HEK293 (cell line): Measurements from ENCODE around the gene RHOV.
A peak's percentile ranks its signal among the peaks of the same experiment; 100 is the strongest.

ENCODE experiments used
- CTCF ChIA-PET: fragments of 350-600 bp; formaldehyde crosslinking; extraction: SDS; loops from one replicate; lab custom pipeline; 2021; ENCODE audit warnings: antibody characterized with exemption; lab: Yijun Ruan, JAX
- POLR2A ChIA-PET: fragments of 300-600 bp; formaldehyde crosslinking; extraction: SDS; loops from one replicate; lab custom pipeline; 2020; ENCODE audit warnings: antibody characterized with exemption, inconsistent platforms; lab: Yijun Ruan, JAX
- H3K27ac ChIP-seq: fragments of 200-500 bp; sonication (Bioruptor generic); 2 replicates; pipeline ENCODE4 v1.5.1; 2014; ENCODE audit warnings: low read depth, low read length, control low read depth, inconsistent platforms; ENCODE audit errors: extremely low read depth
- H3K36me3 ChIP-seq, 2 experiments: fragments of 200-500 bp in 1 of 2; sonication (Bioruptor generic) in 1 of 2; 1 replicate in 1 of 2; 2 replicates in 1 of 2; pipeline ENCODE4 v1.5.1; 2014 to 2017; ENCODE audit warnings: inconsistent platforms in 2 of 2, low read length in 2 of 2; ENCODE audit not compliant: control insufficient read depth in 2 of 2, insufficient read depth in 1 of 2
- H3K4me1 ChIP-seq: fragments of 200-500 bp; sonication (Bioruptor generic); 2 replicates; pipeline ENCODE4 v1.5.1; 2014; ENCODE audit warnings: mild to moderate bottlenecking, low read length, inconsistent platforms; ENCODE audit not compliant: control insufficient read depth, insufficient read depth
- H3K4me3 ChIP-seq: 2 replicates; pipeline ENCODE4 v1.5.1; 2011; ENCODE audit warnings: low read depth, mild to moderate bottlenecking, control low read depth, low read length, moderate library complexity
- H3K9me3 ChIP-seq: fragments of 200-500 bp; sonication (Bioruptor generic); 2 replicates; pipeline ENCODE4 v1.5.1; 2014; ENCODE audit warnings: low read depth, low read length, inconsistent platforms; ENCODE audit not compliant: control insufficient read depth, insufficient read depth
- AEBP2 ChIP-seq: fragments of 450-650 bp; formaldehyde crosslinking; IDR thresholded peaks from 2 replicates; pipeline ENCODE4 v1.5.1; 2016; ENCODE audit warnings: missing biosample characterization, missing genetic modification characterization, borderline replicate concordance
- ELK4 ChIP-seq: IDR thresholded peaks from 2 replicates; pipeline ENCODE4 v1.6.1; 2011; ENCODE audit warnings: mild to moderate bottlenecking, low read depth, low read length, borderline replicate concordance
- IKZF3 ChIP-seq: fragments of 450-650 bp; IDR thresholded peaks from 2 replicates; pipeline ENCODE4 v1.5.0; 2018; ENCODE audit warnings: missing biosample characterization, mild to moderate bottlenecking, missing genetic modification characterization, moderate library complexity
- KLF7 ChIP-seq: fragments of 450-650 bp; formaldehyde crosslinking; IDR thresholded peaks from 2 replicates; pipeline ENCODE4 v1.5.1; 2016; ENCODE audit warnings: missing biosample characterization, missing genetic modification characterization, borderline replicate concordance
- MYNN ChIP-seq: fragments of 450-650 bp; formaldehyde crosslinking; IDR thresholded peaks from 2 replicates; pipeline ENCODE4 v1.5.1; 2016; ENCODE audit warnings: missing biosample characterization, missing genetic modification characterization, borderline replicate concordance
- PRDM1 ChIP-seq: fragments of 450-650 bp; formaldehyde crosslinking; IDR thresholded peaks from 2 replicates; pipeline ENCODE4; 2016; ENCODE audit warnings: missing biosample characterization, missing genetic modification characterization
- PRDM4 ChIP-seq: fragments of 450-650 bp; formaldehyde crosslinking; IDR thresholded peaks from 2 replicates; pipeline ENCODE4 v1.5.1; 2017; ENCODE audit warnings: missing biosample characterization, missing genetic modification characterization
- SCRT2 ChIP-seq: fragments of 450-650 bp; formaldehyde crosslinking; IDR thresholded peaks from 2 replicates; pipeline ENCODE4 v1.5.1; 2016; ENCODE audit warnings: missing biosample characterization, missing genetic modification characterization
- SP2 ChIP-seq: fragments of 450-650 bp; formaldehyde crosslinking; IDR thresholded peaks from 2 replicates; pipeline ENCODE4 v1.5.1; 2016; ENCODE audit warnings: missing biosample characterization, missing genetic modification characterization
- ZBTB20 ChIP-seq: fragments of 450-650 bp; formaldehyde crosslinking; IDR thresholded peaks from 2 replicates; pipeline ENCODE4 v1.5.1; 2016; ENCODE audit warnings: missing biosample characterization, missing genetic modification characterization
- ZBTB48 ChIP-seq: fragments of 450-650 bp; formaldehyde crosslinking; IDR thresholded peaks from 2 replicates; pipeline ENCODE4 v1.5.1; 2016; ENCODE audit warnings: missing biosample characterization, missing genetic modification characterization
- ZNF121 ChIP-seq: fragments of 450-650 bp; formaldehyde crosslinking; IDR thresholded peaks from 2 replicates; pipeline ENCODE4 v1.5.1; 2016; ENCODE audit warnings: missing biosample characterization, missing genetic modification characterization
- ZNF169 ChIP-seq: fragments of 450-650 bp; formaldehyde crosslinking; IDR thresholded peaks from 2 replicates; pipeline ENCODE4 v1.5.1; 2016; ENCODE audit warnings: missing biosample characterization, missing genetic modification characterization
- ZNF280D ChIP-seq: fragments of 450-650 bp; formaldehyde crosslinking; IDR thresholded peaks from 2 replicates; pipeline ENCODE4 v1.5.1; 2016; ENCODE audit warnings: missing biosample characterization, missing genetic modification characterization
- ZNF335 ChIP-seq: fragments of 450-650 bp; formaldehyde crosslinking; conservative IDR thresholded peaks from 2 replicates; pipeline ENCODE4 v1.5.1; 2016; ENCODE audit warnings: missing biosample characterization, missing genetic modification characterization
- ZNF416 ChIP-seq: fragments of 450-650 bp; formaldehyde crosslinking; IDR thresholded peaks from 2 replicates; pipeline ENCODE4 v1.5.1; 2016; ENCODE audit warnings: missing biosample characterization, missing genetic modification characterization
- ZNF544 ChIP-seq: fragments of 450-650 bp; formaldehyde crosslinking; IDR thresholded peaks from 2 replicates; pipeline ENCODE4 v1.5.0; 2017; ENCODE audit warnings: missing biosample characterization, missing genetic modification characterization
- ZNF548 ChIP-seq: fragments of 450-650 bp; formaldehyde crosslinking; IDR thresholded peaks from 2 replicates; pipeline ENCODE4 v1.5.1; 2016; ENCODE audit warnings: missing biosample characterization, missing genetic modification characterization
- ZNF560 ChIP-seq: fragments of 450-650 bp; formaldehyde crosslinking; IDR thresholded peaks from 2 replicates; pipeline ENCODE4 v1.5.1; 2017; ENCODE audit warnings: missing biosample characterization, missing genetic modification characterization, borderline replicate concordance
- ZNF600 ChIP-seq: fragments of 450-650 bp; formaldehyde crosslinking; IDR thresholded peaks from 2 replicates; pipeline ENCODE4 v1.5.1; 2016; ENCODE audit warnings: missing biosample characterization, missing genetic modification characterization
- ZNF626 ChIP-seq: fragments of 450-650 bp; sonication (Bioruptor Pico); formaldehyde crosslinking; IDR thresholded peaks from 2 replicates; pipeline ENCODE4 v1.5.1; 2018; ENCODE audit warnings: missing biosample characterization, missing genetic modification characterization, inconsistent platforms
- ZNF629 ChIP-seq: fragments of 450-650 bp; formaldehyde crosslinking; IDR thresholded peaks from 2 replicates; pipeline ENCODE4 v1.5.1; 2017; ENCODE audit warnings: missing biosample characterization, missing genetic modification characterization
- ZNF707 ChIP-seq: fragments of 450-650 bp; formaldehyde crosslinking; IDR thresholded peaks from 2 replicates; pipeline ENCODE4 v1.5.1; 2016; ENCODE audit warnings: missing biosample characterization, missing genetic modification characterization
- ZNF747 ChIP-seq: fragments of 450-650 bp; formaldehyde crosslinking; IDR thresholded peaks from 2 replicates; pipeline ENCODE4 v1.5.1; 2016; ENCODE audit warnings: missing biosample characterization, missing genetic modification characterization
- ZNF843 ChIP-seq: fragments of 450-650 bp; formaldehyde crosslinking; IDR thresholded peaks from 2 replicates; pipeline ENCODE4 v1.5.1; 2016; ENCODE audit warnings: missing biosample characterization, missing genetic modification characterization

Gene RHOV

GRCh38 chr15:40899536-40900207 lies 25.6 kb upstream of the RHOV start:
- Histone ChIP-seq H3K4me1 (no peaks in the 10 kb centered on the region), H3K4me3 (no peak overlapping the region), H3K9me3 (no peaks in the 10 kb centered on the region), H3K36me3 (peaks cover 0 to 72% of the 10 kb centered on the region in 2 experiments; a peak in 2 of 3 replicates), H3K27ac (no peak overlapping the region)
- TF ChIP-seq ZNF335 (tag by site-specific recombination), result no peak
- TF ChIP-seq ZNF280D (tag by site-specific recombination), result no peak
- no peak for TF ChIP-seq ZNF626 (tag by site-specific recombination)
- TF ChIP-seq ZNF747 (tag by site-specific recombination), result no peak
- TF ChIP-seq SP2 (tag by site-specific recombination), result no peak
- no peak for TF ChIP-seq MYNN (tag by site-specific recombination)
- TF ChIP-seq AEBP2 (tag by site-specific recombination), result no peak
- no peak for TF ChIP-seq ZNF544 (tag by site-specific recombination)
- no peak for TF ChIP-seq SCRT2 (tag by site-specific recombination)
- TF ChIP-seq ELK4, result no peak
- CTCF ChIA-PET, result interaction anchor here (0.5 to 1.3 kb wide), 3 partner anchors 7 to 620 kb away, joined by 3 read pairs; no protein-coding TSS in a partner anchor
- POLR2A ChIA-PET, result no interaction called here

GRCh38 chr15:40894681-40895448 lies 20.8 kb upstream of the RHOV start:
- peak overlapping the region; percentile 79 for H3K4me3 ChIP-seq
- ChIA-PET POLR2A (interaction anchor here (0.6 to 2.6 kb wide), 11 partner anchors 8 to 438 kb away, joined by 3 to 47 read pairs (median 4); partner anchors contain the start of genes CHAC1, DNAJC17, NUSAP1 and OIP5), CTCF (interaction anchor here (0.6 to 4.2 kb wide), 25 partner anchors 9 to 289 kb away, joined by 3 to 117 read pairs (median 5); partner anchors contain the start of genes GCHFR, RAD51 and RHOV)
- peak overlapping the region; percentile 32; the same call in 1 of the 2 replicates for H3K27ac ChIP-seq
- no peaks in the 10 kb centered on the region for H3K4me1 ChIP-seq
- H3K9me3 ChIP-seq, result no peaks in the 10 kb centered on the region
- peaks cover 0 to 38% of the 10 kb centered on the region in 2 experiments; a peak in 2 of 3 replicates for H3K36me3 ChIP-seq
- TF ChIP-seq ZNF843 (tag by site-specific recombination) (no peak), ZNF548 (tag by site-specific recombination) (no peak), PRDM1 (tag by site-specific recombination) (peak; percentile 51), ZNF600 (tag by site-specific recombination) (no peak), IKZF3 (tag by site-specific recombination) (no peak), PRDM4 (tag by site-specific recombination) (no peak), KLF7 (tag by site-specific recombination) (no peak), ZNF416 (tag by site-specific recombination) (no peak), ZNF560 (no peak), ZNF121 (tag by site-specific recombination) (no peak), ZBTB20 (peak; percentile 21; the same call in 1 of the 2 replicates), ZNF707 (tag by site-specific recombination) (no peak), ZNF169 (tag by site-specific recombination) (no peak), ZBTB48 (no peak; the same call in 1 of the 2 replicates), ZNF629 (no peak)
